Osteocyte (in vitro differentiated cells): ENCODE data around the gene SERINC5. TPM values are rescaled to one million over a fixed set of nuclear protein-coding genes. Genes with fewer than 3 reads are reported as not detected.

ENCODE experiments used
- DNase-seq: peaks from one replicate; pipeline ENCODE4 v3.0.0; 2021; ENCODE audit warnings: mixed read lengths; ENCODE audit not compliant: unreplicated experiment; ENCODE audit errors: extremely low spot score
- H3K27ac Mint-ChIP-seq: one replicate; pipeline ENCODE4 v1.8.0; 2021; ENCODE audit warnings: mild to moderate bottlenecking, mixed read lengths; ENCODE audit not compliant: unreplicated experiment
- H3K27me3 Mint-ChIP-seq: one replicate; pipeline ENCODE4 v1.8.0; 2021; ENCODE audit warnings: mixed read lengths; ENCODE audit not compliant: unreplicated experiment
- H3K36me3 Mint-ChIP-seq: one replicate; pipeline ENCODE4 v1.8.0; 2021; ENCODE audit warnings: mixed read lengths; ENCODE audit not compliant: unreplicated experiment
- H3K4me1 Mint-ChIP-seq: one replicate; pipeline ENCODE4 v1.8.0; 2021; ENCODE audit warnings: mixed read lengths; ENCODE audit not compliant: unreplicated experiment
- H3K4me3 Mint-ChIP-seq: one replicate; pipeline ENCODE4 v1.8.0; 2021; ENCODE audit warnings: mild to moderate bottlenecking, moderate library complexity, mixed read lengths; ENCODE audit not compliant: unreplicated experiment
- H3K9me3 Mint-ChIP-seq: one replicate; pipeline ENCODE4 v1.8.0; 2021; ENCODE audit warnings: mixed read lengths; ENCODE audit not compliant: unreplicated experiment
- CTCF ChIP-seq: fragments of 200-600 bp; sonication (generic); IDR thresholded peaks from 2 replicates; pipeline ENCODE4 v1.5.0; 2021; ENCODE audit warnings: antibody characterized with exemption, mild to moderate bottlenecking, moderate library complexity
- total RNA-seq: library from RNA; stranded (reverse); gene quantifications from 2 replicates; pipeline ENCODE4 v1.2.1, GENCODE V29; 2021

SERINC5 gene
- total RNA-seq, 1 donor from 2014 or later: 43.2 TPM

DNA sequence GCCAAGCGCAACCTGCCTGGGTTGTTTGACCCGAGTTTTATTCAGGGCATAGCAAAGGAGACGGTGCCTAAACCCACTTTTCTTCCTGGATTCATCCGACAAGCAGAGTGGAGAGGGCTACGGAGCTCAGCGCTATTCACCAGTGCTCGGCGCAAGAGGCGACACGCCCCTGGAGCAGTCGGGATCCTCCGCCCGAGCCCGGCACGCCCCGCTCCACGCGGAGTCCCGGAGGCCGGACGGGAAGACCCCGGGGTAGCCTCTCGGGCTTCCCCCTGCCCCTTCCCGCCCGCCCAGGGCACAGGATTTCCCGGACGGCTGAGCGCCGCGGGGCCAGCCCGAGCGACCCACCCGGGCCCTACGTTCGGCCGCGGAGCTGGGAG, 427 bp downstream of the SERINC5 start:
- Mint-ChIP-seq H3K4me3 (peak overlapping the region; percentile 81), H3K27ac (peak overlapping the region; percentile 82), H3K9me3 (no peaks in the 10 kb centered on the region), H3K36me3 (no peaks in the 10 kb centered on the region), H3K27me3 (no peaks in the 10 kb centered on the region), H3K4me1 (peaks cover 38% of the 10 kb centered on the region)
- no peak for TF ChIP-seq CTCF
- DNase-seq: peak; percentile 86

DNA sequence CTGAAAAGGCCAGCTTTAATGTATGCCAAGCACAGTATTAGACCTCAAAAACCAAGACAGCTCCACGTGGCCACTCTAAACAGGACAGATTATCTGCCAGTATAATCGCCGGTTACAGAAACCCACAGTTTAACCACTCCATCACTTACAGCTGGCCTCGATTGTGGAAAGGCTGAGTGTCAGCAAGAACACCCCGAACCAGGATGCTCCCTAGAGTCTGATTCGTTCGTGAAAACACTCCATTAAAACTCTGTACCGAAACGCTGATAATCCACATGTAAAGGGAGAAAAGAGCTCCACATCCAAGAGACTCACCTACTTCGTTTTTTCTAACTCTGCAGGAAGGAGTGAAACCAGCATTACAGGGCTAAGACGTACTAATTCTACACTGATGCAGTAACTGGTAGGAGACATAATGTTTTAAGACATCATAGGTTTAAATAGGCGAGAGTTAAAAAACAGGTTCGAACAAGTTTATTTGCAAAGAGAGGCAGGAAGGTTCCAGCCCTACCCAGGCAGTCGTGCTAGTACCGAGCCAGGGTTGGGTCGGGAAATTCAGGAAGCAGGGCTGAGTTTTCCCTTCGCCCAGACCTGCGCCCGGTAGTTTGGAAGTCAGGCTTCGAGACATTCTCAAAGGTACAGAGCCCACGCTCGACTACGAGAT, 949 bp downstream of the SERINC5 start:
- Mint-ChIP-seq H3K27me3 (no peaks in the 10 kb centered on the region), H3K4me1 (peaks cover 41% of the 10 kb centered on the region), H3K4me3 (peak overlapping the region; percentile 81), H3K9me3 (no peaks in the 10 kb centered on the region), H3K36me3 (no peaks in the 10 kb centered on the region), H3K27ac (peak overlapping the region; percentile 82)
- DNase-seq: no peak
- no peak for TF ChIP-seq CTCF

DNA sequence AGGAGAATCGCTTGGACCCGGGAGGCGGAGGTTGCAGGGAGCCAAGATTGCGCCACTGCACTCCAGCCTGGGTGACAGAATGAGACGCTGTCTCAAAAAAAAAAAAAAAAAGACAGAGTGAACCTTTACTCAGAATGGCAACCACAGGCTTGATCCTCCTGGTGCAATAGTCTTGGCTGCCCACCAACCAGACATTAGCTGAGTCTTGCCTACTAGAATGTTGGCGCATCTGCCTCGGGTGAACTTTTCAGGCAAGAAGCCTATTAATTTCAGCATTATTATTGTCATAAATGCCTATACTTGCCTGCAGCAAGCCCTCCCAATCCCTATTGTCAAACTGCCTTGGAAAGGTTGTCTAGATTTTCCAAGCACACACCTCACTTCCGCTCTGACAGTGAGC, 4.2 kb downstream of the SERINC5 start:
- TF ChIP-seq CTCF: no peak
- Mint-ChIP-seq H3K4me3 (no peak overlapping the region), H3K36me3 (no peaks in the 10 kb centered on the region), H3K4me1 (peaks cover 52% of the 10 kb centered on the region), H3K9me3 (no peaks in the 10 kb centered on the region), H3K27ac (no peak overlapping the region), H3K27me3 (no peaks in the 10 kb centered on the region)
- DNase-seq: no peak

DNA sequence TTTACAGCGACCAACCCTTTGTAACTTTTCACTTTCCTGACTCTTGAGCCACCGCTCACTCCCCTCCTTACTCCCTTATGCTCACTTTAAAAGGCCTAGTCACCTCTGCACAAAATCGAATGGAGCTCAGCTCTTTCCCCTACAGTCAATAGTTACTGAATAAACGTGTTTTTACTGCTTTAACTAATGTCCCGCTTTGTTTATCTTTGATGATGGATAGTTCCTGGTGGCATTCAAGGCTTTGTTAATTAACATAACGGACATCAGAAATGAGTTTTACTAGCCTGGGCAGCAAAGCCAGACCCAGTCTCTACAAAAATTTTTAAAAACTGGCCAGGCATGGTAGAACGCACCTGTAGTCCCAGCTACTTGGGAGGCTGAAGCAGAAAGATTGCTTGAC, 5.0 kb downstream of the SERINC5 start:
- H3K4me3 Mint-ChIP-seq: no peak overlapping the region
- H3K27ac Mint-ChIP-seq: no peak overlapping the region
- no peaks in the 10 kb centered on the region for H3K36me3 Mint-ChIP-seq
- no peaks in the 10 kb centered on the region for H3K9me3 Mint-ChIP-seq
- no peak for DNase-seq
- no peaks in the 10 kb centered on the region for H3K27me3 Mint-ChIP-seq
- no peak for TF ChIP-seq CTCF
- peaks cover 58% of the 10 kb centered on the region for H3K4me1 Mint-ChIP-seq

- Mint-ChIP-seq H3K36me3 (peaks cover 1% of the 10 kb centered on the region), H3K27me3 (no peaks in the 10 kb centered on the region), H3K9me3 (no peaks in the 10 kb centered on the region), H3K4me3 (no peak overlapping the region), H3K27ac (no peak overlapping the region), H3K4me1 (peaks cover 64% of the 10 kb centered on the region)
- no peak for DNase-seq
- no peak for TF ChIP-seq CTCF
These were observed 5.9 kb downstream of the SERINC5 start for GRCh38 chr5:80249901-80250300.
